OCI-LY1 (cell line): ENCODE measurements around the gene CALU.

Experiments
- H2AFZ ChIP-seq: fragments of 200-600 bp; sonication (generic), shearing (Covaris generic); 2 replicates; pipeline ENCODE4 v1.6.0; 2014; ENCODE audit warnings: antibody characterized with exemption, mild to moderate bottlenecking, low read length
- H3F3A ChIP-seq: fragments of 200-600 bp; sonication (generic), shearing (Covaris generic); 2 replicates; pipeline ENCODE4 v1.6.0; 2014; ENCODE audit warnings: mild to moderate bottlenecking, antibody characterized with exemption, low read length, moderate library complexity; ENCODE audit not compliant: insufficient read depth
- H3K27ac ChIP-seq: fragments of 200-600 bp; sonication (generic); 2 replicates; pipeline ENCODE4 v1.5.1; 2014; ENCODE audit warnings: low read length, mixed run types, mild to moderate bottlenecking, low read depth; ENCODE audit not compliant: poor library complexity, severe bottlenecking
- H3K27me3 ChIP-seq: fragments of 200-600 bp; sonication (generic); 2 replicates; pipeline ENCODE4 v1.6.0; 2014; ENCODE audit warnings: antibody characterized with exemption, mild to moderate bottlenecking, low read length, moderate library complexity; ENCODE audit not compliant: insufficient read depth
- H3K36me3 ChIP-seq: fragments of 200-600 bp; sonication (generic); 2 replicates; pipeline ENCODE4 v1.6.1; 2014; ENCODE audit warnings: mild to moderate bottlenecking, antibody characterized with exemption, low read length, moderate library complexity, mixed read lengths; ENCODE audit not compliant: insufficient read depth
- H3K4me1 ChIP-seq: fragments of 200-600 bp; sonication (generic); 2 replicates; pipeline ENCODE4 v1.5.1; 2014; ENCODE audit warnings: mild to moderate bottlenecking, low read length, moderate library complexity; ENCODE audit not compliant: insufficient read depth, severe bottlenecking
- H3K4me2 ChIP-seq: fragments of 200-600 bp; sonication (generic), shearing (Covaris generic); 2 replicates; pipeline ENCODE4 v1.6.1; 2014; ENCODE audit warnings: low read length
- H3K4me3 ChIP-seq: fragments of 200-600 bp; sonication (generic); 2 replicates; pipeline ENCODE4 v1.5.1; 2014; ENCODE audit warnings: low read length, low read depth, mild to moderate bottlenecking, mixed read lengths; ENCODE audit not compliant: poor library complexity, severe bottlenecking
- H3K79me2 ChIP-seq: fragments of 200-600 bp; shearing (Covaris generic); 2 replicates; pipeline ENCODE4 v1.6.1; 2016; ENCODE audit warnings: mixed run types, low read length, mixed read lengths; ENCODE audit not compliant: insufficient read depth
- H3K9ac ChIP-seq: fragments of 200-600 bp; sonication (generic), shearing (Covaris generic); 2 replicates; pipeline ENCODE4 v1.6.1; 2014; ENCODE audit warnings: mild to moderate bottlenecking, low read length, mixed read lengths
- H3K9me2 ChIP-seq: fragments of 200-600 bp; sonication (generic), shearing (Covaris generic); 2 replicates; pipeline ENCODE4 v1.6.1; 2014; ENCODE audit warnings: low read depth, mild to moderate bottlenecking, low read length, mixed read lengths
- H3K9me3 ChIP-seq: fragments of 200-600 bp; shearing (Covaris generic); 2 replicates; pipeline ENCODE4 v1.6.1; 2014; ENCODE audit warnings: low read length, mixed read lengths
- H4K20me1 ChIP-seq: fragments of 200-600 bp; sonication (generic), shearing (Covaris generic); 2 replicates; pipeline ENCODE4 v1.6.0; 2016; ENCODE audit warnings: mild to moderate bottlenecking, low read length; ENCODE audit not compliant: insufficient read depth
- EZH2 ChIP-seq: fragments of 200-600 bp; sonication (generic), shearing (Covaris generic); IDR thresholded peaks from 2 replicates; pipeline ENCODE4 v1.8.0; 2017; ENCODE audit warnings: borderline replicate concordance, mixed run types, mild to moderate bottlenecking, antibody characterized with exemption, low read length, moderate library complexity, mixed read lengths
- TF ChIP-seq, protein P1 (sequence below): fragments of 200-600 bp; sonication (generic), shearing (Covaris generic); IDR thresholded peaks from 2 replicates; pipeline ENCODE4 v1.5.1; 2017; ENCODE audit warnings: mild to moderate bottlenecking, antibody characterized with exemption, low read length, moderate library complexity, mixed read lengths

Gene CALU

DNA sequence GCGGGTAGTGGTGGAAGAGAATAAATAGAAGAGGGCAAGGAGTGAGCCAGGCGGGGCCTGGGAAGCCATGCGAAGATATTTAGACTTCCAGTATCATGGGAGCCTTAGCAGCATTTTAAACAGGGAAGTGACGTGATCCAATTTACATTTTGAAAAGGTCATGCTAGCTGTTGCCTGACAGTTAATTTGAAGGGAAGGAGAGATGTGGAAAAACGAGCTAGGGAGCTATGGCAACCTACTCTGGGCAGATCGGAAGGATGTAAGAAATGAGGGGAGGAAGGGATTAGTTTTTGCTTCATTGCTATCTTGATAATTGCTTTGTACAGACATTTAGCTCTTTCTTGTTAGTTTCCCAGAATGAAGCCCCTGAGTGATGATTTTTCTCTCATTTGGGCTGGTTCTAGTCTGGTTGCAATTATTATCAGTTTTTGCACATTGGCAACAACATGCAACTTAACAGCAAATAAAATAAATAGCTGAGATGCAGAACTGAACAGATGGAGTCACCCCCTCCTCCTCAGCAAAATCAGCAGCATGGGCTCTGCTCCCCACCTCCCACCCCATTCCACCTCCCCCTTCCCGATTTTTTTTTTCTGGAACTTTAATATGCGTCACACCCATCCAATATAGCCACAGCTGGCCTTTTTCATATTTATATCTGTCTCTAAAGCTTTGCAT is 13.0 kb upstream of the CALU start:
- Histone ChIP-seq H3K27me3 (peaks cover 21% of the 10 kb centered on the region; the same call in 1 of the 2 replicates), H3K4me1 (no peaks in the 10 kb centered on the region), H2AFZ (no peak overlapping the region), H3K9me2 (no peaks in the 10 kb centered on the region), H3K79me2 (no peaks in the 10 kb centered on the region), H3K4me2 (no peak overlapping the region), H3K27ac (no peak overlapping the region), H4K20me1 (no peaks in the 10 kb centered on the region), H3K9ac (no peak overlapping the region), H3F3A (no peaks in the 10 kb centered on the region), H3K36me3 (no peaks in the 10 kb centered on the region), H3K4me3 (no peak overlapping the region), H3K9me3 (peaks cover 4% of the 10 kb centered on the region; the same call in 1 of the 2 replicates)
- no peak for TF ChIP-seq EZH2
- TF ChIP-seq, protein P1, sequence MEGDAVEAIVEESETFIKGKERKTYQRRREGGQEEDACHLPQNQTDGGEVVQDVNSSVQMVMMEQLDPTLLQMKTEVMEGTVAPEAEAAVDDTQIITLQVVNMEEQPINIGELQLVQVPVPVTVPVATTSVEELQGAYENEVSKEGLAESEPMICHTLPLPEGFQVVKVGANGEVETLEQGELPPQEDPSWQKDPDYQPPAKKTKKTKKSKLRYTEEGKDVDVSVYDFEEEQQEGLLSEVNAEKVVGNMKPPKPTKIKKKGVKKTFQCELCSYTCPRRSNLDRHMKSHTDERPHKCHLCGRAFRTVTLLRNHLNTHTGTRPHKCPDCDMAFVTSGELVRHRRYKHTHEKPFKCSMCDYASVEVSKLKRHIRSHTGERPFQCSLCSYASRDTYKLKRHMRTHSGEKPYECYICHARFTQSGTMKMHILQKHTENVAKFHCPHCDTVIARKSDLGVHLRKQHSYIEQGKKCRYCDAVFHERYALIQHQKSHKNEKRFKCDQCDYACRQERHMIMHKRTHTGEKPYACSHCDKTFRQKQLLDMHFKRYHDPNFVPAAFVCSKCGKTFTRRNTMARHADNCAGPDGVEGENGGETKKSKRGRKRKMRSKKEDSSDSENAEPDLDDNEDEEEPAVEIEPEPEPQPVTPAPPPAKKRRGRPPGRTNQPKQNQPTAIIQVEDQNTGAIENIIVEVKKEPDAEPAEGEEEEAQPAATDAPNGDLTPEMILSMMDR, result no peak

DNA sequence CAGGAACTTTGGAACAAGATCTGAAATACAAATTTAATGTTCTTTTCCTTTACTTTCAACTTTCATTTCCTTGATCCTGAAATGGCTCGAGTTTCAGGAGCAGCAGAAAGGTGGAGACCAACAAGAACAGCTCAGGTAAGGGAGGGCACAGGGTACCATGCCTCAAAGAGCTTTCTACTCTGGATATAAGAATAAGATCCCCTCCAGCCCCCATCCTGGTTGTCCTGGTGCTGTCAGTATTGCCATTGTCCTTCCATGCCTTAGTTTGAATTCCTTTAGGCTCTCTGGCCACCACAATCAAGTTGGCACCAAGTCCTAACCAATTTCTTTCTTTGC is 12.5 kb upstream of the CALU start:
- Histone ChIP-seq H3K79me2 (no peaks in the 10 kb centered on the region), H2AFZ (no peak overlapping the region), H3K9ac (no peak overlapping the region), H3K4me2 (no peak overlapping the region), H3K27me3 (peaks cover 21% of the 10 kb centered on the region; the same call in 1 of the 2 replicates), H3K4me1 (no peaks in the 10 kb centered on the region), H4K20me1 (no peaks in the 10 kb centered on the region), H3K27ac (no peak overlapping the region), H3K4me3 (no peak overlapping the region), H3K9me2 (no peaks in the 10 kb centered on the region), H3F3A (no peaks in the 10 kb centered on the region), H3K9me3 (peaks cover 4% of the 10 kb centered on the region; the same call in 1 of the 2 replicates), H3K36me3 (no peaks in the 10 kb centered on the region)
- TF ChIP-seq, protein P1, result no peak
- TF ChIP-seq EZH2, result no peak

DNA sequence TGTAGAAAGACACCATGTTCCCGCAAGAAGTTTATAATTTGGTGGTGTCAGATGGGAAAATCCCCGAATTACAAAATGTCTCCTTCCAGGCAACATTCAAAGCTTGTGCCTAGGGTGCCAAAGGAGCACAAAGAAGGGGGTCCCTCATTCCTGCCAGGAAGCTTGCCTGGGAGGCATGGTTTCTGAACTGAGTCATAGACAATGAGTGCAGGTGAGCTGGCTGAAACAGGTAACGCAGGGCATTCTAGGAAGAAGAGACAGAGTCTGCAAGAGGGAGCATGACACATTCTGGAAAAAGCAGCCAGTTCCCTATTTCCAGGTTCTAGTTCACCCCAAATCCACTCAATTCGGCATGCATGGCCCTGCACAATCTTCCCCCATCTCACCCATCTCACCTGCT is 11.9 kb upstream of the CALU start:
- Histone ChIP-seq H3K27ac (no peak overlapping the region), H3K36me3 (no peaks in the 10 kb centered on the region), H4K20me1 (no peaks in the 10 kb centered on the region), H3K4me2 (no peak overlapping the region), H3F3A (no peaks in the 10 kb centered on the region), H3K79me2 (no peaks in the 10 kb centered on the region), H3K4me3 (no peak overlapping the region), H3K27me3 (peaks cover 19% of the 10 kb centered on the region; the same call in 1 of the 2 replicates), H3K4me1 (no peaks in the 10 kb centered on the region), H3K9ac (no peak overlapping the region), H3K9me3 (peaks cover 4% of the 10 kb centered on the region; the same call in 1 of the 2 replicates), H3K9me2 (no peaks in the 10 kb centered on the region), H2AFZ (no peak overlapping the region)
- no peak for TF ChIP-seq EZH2
- TF ChIP-seq, protein P1, result no peak
